Measurements from ENCODE around the gene RIN3. TPM values are rescaled to one million over a fixed set of nuclear protein-coding genes. Genes with fewer than 3 reads are reported as not detected.

Gene RIN3
- total RNA-seq, 1 experiment from 2014 or later: not detected

- Histone ChIP-seq H3K36me3 (no peaks in the 10 kb centered on the region), H3K4me3 (no peak overlapping the region), H3K27ac (no peak overlapping the region), H3K9me3 (replicated peaks) (no peaks in the 10 kb centered on the region), H3K27me3 (no peaks in the 10 kb centered on the region), H3K4me1 (no peaks in the 10 kb centered on the region)
- DNase-seq: no peak
These were observed 38.0 kb upstream of the RIN3 start for GRCh38 chr14:92475451-92476187.

- Histone ChIP-seq H3K27me3 (no peaks in the 10 kb centered on the region), H3K4me1 (no peaks in the 10 kb centered on the region), H3K4me3 (no peak overlapping the region), H3K36me3 (no peaks in the 10 kb centered on the region), H3K9me3 (replicated peaks) (no peaks in the 10 kb centered on the region), H3K27ac (no peak overlapping the region)
- DNase-seq: no peak
These were observed 32.7 kb upstream of the RIN3 start for GRCh38 chr14:92480856-92481255.

- no peak for DNase-seq
- no peaks in the 10 kb centered on the region for H3K4me1 ChIP-seq
- H3K36me3 ChIP-seq: no peaks in the 10 kb centered on the region
- no peak overlapping the region for H3K4me3 ChIP-seq
- H3K27me3 ChIP-seq: no peaks in the 10 kb centered on the region
- H3K9me3 ChIP-seq (replicated peaks): no peaks in the 10 kb centered on the region
- H3K27ac ChIP-seq: no peak overlapping the region
These were observed 32.2 kb upstream of the RIN3 start for GRCh38 chr14:92481386-92481785.

- Histone ChIP-seq H3K27ac (no peak overlapping the region), H3K9me3 (replicated peaks) (no peaks in the 10 kb centered on the region), H3K4me1 (no peaks in the 10 kb centered on the region), H3K36me3 (no peaks in the 10 kb centered on the region), H3K27me3 (no peaks in the 10 kb centered on the region), H3K4me3 (no peak overlapping the region)
- no peak for DNase-seq
These were observed 31.6 kb upstream of the RIN3 start for GRCh38 chr14:92481811-92482555.

- Histone ChIP-seq H3K4me1 (no peaks in the 10 kb centered on the region), H3K9me3 (replicated peaks) (no peaks in the 10 kb centered on the region), H3K27ac (no peak overlapping the region), H3K4me3 (no peak overlapping the region), H3K36me3 (no peaks in the 10 kb centered on the region), H3K27me3 (no peaks in the 10 kb centered on the region)
- DNase-seq: no peak
These were observed 30.8 kb upstream of the RIN3 start for GRCh38 chr14:92482621-92483319.

- Histone ChIP-seq H3K27me3 (no peaks in the 10 kb centered on the region), H3K27ac (no peak overlapping the region), H3K9me3 (replicated peaks) (no peaks in the 10 kb centered on the region), H3K4me1 (no peaks in the 10 kb centered on the region), H3K36me3 (no peaks in the 10 kb centered on the region), H3K4me3 (no peak overlapping the region)
- no peak for DNase-seq
These were observed 29.3 kb upstream of the RIN3 start for GRCh38 chr14:92484132-92484823.

- Histone ChIP-seq H3K4me1 (no peaks in the 10 kb centered on the region), H3K27ac (no peak overlapping the region), H3K27me3 (no peaks in the 10 kb centered on the region), H3K4me3 (no peak overlapping the region), H3K9me3 (replicated peaks) (no peaks in the 10 kb centered on the region), H3K36me3 (no peaks in the 10 kb centered on the region)
- no peak for DNase-seq
These were observed 26.7 kb upstream of the RIN3 start for GRCh38 chr14:92486881-92487280.

- Histone ChIP-seq H3K4me3 (no peak overlapping the region), H3K4me1 (no peaks in the 10 kb centered on the region), H3K27me3 (no peaks in the 10 kb centered on the region), H3K9me3 (replicated peaks) (no peaks in the 10 kb centered on the region), H3K36me3 (no peaks in the 10 kb centered on the region), H3K27ac (no peak overlapping the region)
- no peak for DNase-seq
These were observed 26.0 kb upstream of the RIN3 start for GRCh38 chr14:92487513-92488133.

- DNase-seq: no peak
- H3K27me3 ChIP-seq: no peaks in the 10 kb centered on the region
- no peak overlapping the region for H3K4me3 ChIP-seq
- H3K4me1 ChIP-seq: no peaks in the 10 kb centered on the region; the same call in 1 of the 2 replicates
- no peak overlapping the region for H3K27ac ChIP-seq
- no peaks in the 10 kb centered on the region for H3K36me3 ChIP-seq
- no peaks in the 10 kb centered on the region for H3K9me3 ChIP-seq (replicated peaks)
These were observed 24.0 kb upstream of the RIN3 start for GRCh38 chr14:92489394-92490238.

GRCh38 chr14:92490239-92490959 lies 23.2 kb upstream of the RIN3 start:
- H3K4me3 ChIP-seq: no peak overlapping the region
- no peak for DNase-seq
- H3K4me1 ChIP-seq: no peaks in the 10 kb centered on the region; the same call in 1 of the 2 replicates
- H3K27ac ChIP-seq: no peak overlapping the region
- H3K36me3 ChIP-seq: no peaks in the 10 kb centered on the region
- H3K27me3 ChIP-seq: no peaks in the 10 kb centered on the region
- H3K9me3 ChIP-seq (replicated peaks): no peaks in the 10 kb centered on the region

- no peaks in the 10 kb centered on the region for H3K9me3 ChIP-seq (replicated peaks)
- no peak overlapping the region for H3K27ac ChIP-seq
- no peak for DNase-seq
- no peaks in the 10 kb centered on the region; the same call in 1 of the 2 replicates for H3K4me1 ChIP-seq
- H3K4me3 ChIP-seq: no peak overlapping the region
- no peaks in the 10 kb centered on the region for H3K27me3 ChIP-seq
- H3K36me3 ChIP-seq: no peaks in the 10 kb centered on the region
These were observed 21.8 kb upstream of the RIN3 start for GRCh38 chr14:92491782-92492181.

- H3K4me3 ChIP-seq: no peak overlapping the region
- no peak for DNase-seq
- H3K36me3 ChIP-seq: no peaks in the 10 kb centered on the region
- H3K27ac ChIP-seq: no peak overlapping the region
- H3K4me1 ChIP-seq: no peaks in the 10 kb centered on the region; the same call in 1 of the 2 replicates
- no peaks in the 10 kb centered on the region for H3K27me3 ChIP-seq
- no peaks in the 10 kb centered on the region for H3K9me3 ChIP-seq (replicated peaks)
These were observed 21.3 kb upstream of the RIN3 start for GRCh38 chr14:92492258-92492657.

GRCh38 chr14:92493024-92493423 lies 20.6 kb upstream of the RIN3 start:
- no peaks in the 10 kb centered on the region for H3K9me3 ChIP-seq (replicated peaks)
- no peak overlapping the region for H3K27ac ChIP-seq
- no peak for DNase-seq
- H3K27me3 ChIP-seq: no peaks in the 10 kb centered on the region
- H3K36me3 ChIP-seq: no peaks in the 10 kb centered on the region
- H3K4me3 ChIP-seq: no peak overlapping the region
- no peaks in the 10 kb centered on the region; the same call in 1 of the 2 replicates for H3K4me1 ChIP-seq
